ENCODE results near the gene CD8A. TPM values are rescaled to one million over a fixed set of nuclear protein-coding genes. Genes with fewer than 3 reads are reported as not detected.

Gene CD8A
- total RNA-seq, 1 donor, result not detected

- TF ChIP-seq CTCF (IDR thresholded peaks at IDR 0.05; ENCODE audit: insufficient read depth, low read length), result no peak
- no peak for DNase-seq (ENCODE audit: low read depth)
- H3K4me3 ChIP-seq (ENCODE audit: low read depth, low read length), result no peak overlapping the region
Observed at GRCh38 chr2:86785456-86785855, 5.3 kb downstream of the CD8A start.

GRCh38 chr2:86783615-86784339, 6.9 kb downstream of the CD8A start:
- TF ChIP-seq CTCF (IDR thresholded peaks at IDR 0.05; ENCODE audit: insufficient read depth, low read length), result no peak
- no peak overlapping the region for H3K4me3 ChIP-seq (ENCODE audit: low read depth, low read length)
- DNase-seq (ENCODE audit: low read depth), result no peak

- DNase-seq (ENCODE audit: low read depth), result no peak
- no peak overlapping the region for H3K4me3 ChIP-seq (ENCODE audit: low read depth, low read length)
- TF ChIP-seq CTCF (IDR thresholded peaks at IDR 0.05; ENCODE audit: insufficient read depth, low read length), result no peak
Observed at GRCh38 chr2:86782748-86783147, 8.0 kb downstream of the CD8A start.

GRCh38 chr2:86781363-86781762, 9.3 kb downstream of the CD8A start:
- no peak for DNase-seq (ENCODE audit: low read depth)
- no peak for TF ChIP-seq CTCF (IDR thresholded peaks at IDR 0.05; ENCODE audit: insufficient read depth, low read length)
- H3K4me3 ChIP-seq (ENCODE audit: low read depth, low read length), result no peak overlapping the region

GRCh38 chr2:86779971-86780370, 10.7 kb downstream of the CD8A start:
- H3K4me3 ChIP-seq (ENCODE audit: low read depth, low read length), result no peak overlapping the region
- DNase-seq (ENCODE audit: low read depth), result no peak
- no peak for TF ChIP-seq CTCF (IDR thresholded peaks at IDR 0.05; ENCODE audit: insufficient read depth, low read length)

GRCh38 chr2:86778957-86779356, 11.8 kb downstream of the CD8A start:
- H3K4me3 ChIP-seq (ENCODE audit: low read depth, low read length), result no peak overlapping the region
- TF ChIP-seq CTCF (IDR thresholded peaks at IDR 0.05; ENCODE audit: insufficient read depth, low read length), result no peak
- DNase-seq (ENCODE audit: low read depth), result no peak

- no peak overlapping the region for H3K4me3 ChIP-seq (ENCODE audit: low read depth, low read length)
- no peak for DNase-seq (ENCODE audit: low read depth)
- TF ChIP-seq CTCF (IDR thresholded peaks at IDR 0.05; ENCODE audit: insufficient read depth, low read length), result no peak
Observed at GRCh38 chr2:86776532-86776931, 14.2 kb downstream of the CD8A start.

Data from fibroblast of the aortic adventitia (primary cell).